MM.1S (cell line): Measurements from ENCODE around the gene MALRD1.

Experiments
- DNase-seq: peaks from one replicate; pipeline ENCODE4 v3.0.0-alpha.2; 2015
- H2AFZ ChIP-seq: fragments of 300-600 bp; sonication (generic); 2 replicates; pipeline ENCODE4 v1.6.0; 2016; ENCODE audit warnings: antibody characterized with exemption, low read length
- H3F3A ChIP-seq: fragments of 300-600 bp; sonication (generic); 2 replicates; pipeline ENCODE4 v1.6.1; 2016; ENCODE audit warnings: mild to moderate bottlenecking, antibody characterized with exemption, low read length, moderate library complexity, mixed read lengths; ENCODE audit not compliant: insufficient read depth
- H3K27ac ChIP-seq: fragments of 300-600 bp; sonication (generic); 2 replicates; pipeline ENCODE4 v1.5.1; 2016; ENCODE audit warnings: mild to moderate bottlenecking, low read length
- H3K27me3 ChIP-seq: fragments of 300-600 bp; sonication (generic); replicated peaks from 2 replicates; pipeline ENCODE4 v1.6.0; 2016; ENCODE audit warnings: low read length; ENCODE audit not compliant: insufficient read depth
- H3K36me3 ChIP-seq: fragments of 300-600 bp; sonication (generic); replicated peaks from 2 replicates; pipeline ENCODE4 v1.6.1; 2016; ENCODE audit warnings: mild to moderate bottlenecking, low read length, mixed read lengths; ENCODE audit not compliant: insufficient read depth
- H3K4me1 ChIP-seq: fragments of 300-600 bp; sonication (generic); 2 replicates; pipeline ENCODE4 v1.6.1; 2016; ENCODE audit warnings: low read length, mixed read lengths
- H3K4me2 ChIP-seq: fragments of 300-600 bp; sonication (generic); 2 replicates; pipeline ENCODE4 v1.6.0; 2016; ENCODE audit warnings: low read depth, low read length
- H3K4me3 ChIP-seq: fragments of 300-600 bp; sonication (generic); 2 replicates; pipeline ENCODE4 v1.5.1; 2016; ENCODE audit warnings: low read length, mixed read lengths
- H3K79me2 ChIP-seq: fragments of 300-600 bp; sonication (generic); 2 replicates; pipeline ENCODE4 v1.6.1; 2016; ENCODE audit warnings: mixed run types, low read length, mixed read lengths
- H3K9ac ChIP-seq: fragments of 300-600 bp; sonication (generic); 2 replicates; pipeline ENCODE4 v1.6.1; 2016; ENCODE audit warnings: low read length, mixed read lengths
- H3K9me2 ChIP-seq: fragments of 300-600 bp; sonication (generic); replicated peaks from 2 replicates; pipeline ENCODE4 v1.6.1; 2016; ENCODE audit warnings: mild to moderate bottlenecking, low read length, mixed read lengths; ENCODE audit not compliant: insufficient read depth
- H3K9me3 ChIP-seq: fragments of 300-600 bp; sonication (generic); replicated peaks from 2 replicates; pipeline ENCODE4 v1.6.1; 2016; ENCODE audit warnings: mild to moderate bottlenecking, low read length, mixed read lengths; ENCODE audit not compliant: insufficient read depth
- H4K20me1 ChIP-seq: fragments of 300-600 bp; sonication (generic); 2 replicates; pipeline ENCODE4 v1.6.1; 2016; ENCODE audit warnings: mild to moderate bottlenecking, low read length, moderate library complexity, mixed read lengths; ENCODE audit not compliant: insufficient read depth
- CTCF ChIP-seq: fragments of 300-600 bp; sonication (generic); IDR thresholded peaks from 2 replicates; pipeline ENCODE4 v1.5.1; 2016; ENCODE audit warnings: antibody characterized with exemption, low read length, mixed read lengths
- EZH2 ChIP-seq: fragments of 300-600 bp; sonication (generic); optimal IDR thresholded peaks from 2 replicates; pipeline ENCODE3; 2017; ENCODE audit warnings: low read depth, mild to moderate bottlenecking, antibody characterized with exemption, low read length, mixed read lengths
- EZH2phosphoT487 ChIP-seq: fragments of 300-600 bp; sonication (generic); IDR thresholded peaks from 2 replicates; pipeline ENCODE4 v1.6.1; 2018; ENCODE audit warnings: antibody characterized with exemption, low read length

Gene MALRD1

GRCh38 chr10:19097151-19097550 is 48.5 kb downstream of the MALRD1 start:
- H3K4me2 ChIP-seq = no peak overlapping the region
- no peaks in the 10 kb centered on the region for H3K4me1 ChIP-seq
- no peaks in the 10 kb centered on the region for H3K27me3 ChIP-seq
- H3K27ac ChIP-seq = no peak overlapping the region
- no peak overlapping the region for H3K9ac ChIP-seq
- H3K9me2 ChIP-seq = no peaks in the 10 kb centered on the region
- no peaks in the 10 kb centered on the region for H3K79me2 ChIP-seq
- DNase-seq = no peak
- TF ChIP-seq EZH2phosphoT487 = no peak
- no peak for TF ChIP-seq EZH2
- TF ChIP-seq CTCF = no peak
- no peaks in the 10 kb centered on the region for H3K36me3 ChIP-seq
- H3K4me3 ChIP-seq = no peak overlapping the region
- H3F3A ChIP-seq = no peaks in the 10 kb centered on the region
- H2AFZ ChIP-seq = no peak overlapping the region
- H4K20me1 ChIP-seq = no peaks in the 10 kb centered on the region
- H3K9me3 ChIP-seq = no peaks in the 10 kb centered on the region

- no peaks in the 10 kb centered on the region for H3K4me1 ChIP-seq
- H3K79me2 ChIP-seq = no peaks in the 10 kb centered on the region
- H2AFZ ChIP-seq = no peak overlapping the region
- H3K4me3 ChIP-seq = no peak overlapping the region
- no peak overlapping the region for H3K27ac ChIP-seq
- H3K4me2 ChIP-seq = no peak overlapping the region
- H3K36me3 ChIP-seq = no peaks in the 10 kb centered on the region
- H3K9me3 ChIP-seq = no peaks in the 10 kb centered on the region
- TF ChIP-seq CTCF = no peak
- no peak for TF ChIP-seq EZH2
- TF ChIP-seq EZH2phosphoT487 = no peak
- H4K20me1 ChIP-seq = no peaks in the 10 kb centered on the region
- no peaks in the 10 kb centered on the region for H3K27me3 ChIP-seq
- H3F3A ChIP-seq = no peaks in the 10 kb centered on the region
- H3K9me2 ChIP-seq = no peaks in the 10 kb centered on the region
- no peak overlapping the region for H3K9ac ChIP-seq
- no peak for DNase-seq
Observed at GRCh38 chr10:19098803-19099202, 50.2 kb downstream of the MALRD1 start.

- Histone ChIP-seq H3K9me3 (no peaks in the 10 kb centered on the region), H4K20me1 (no peaks in the 10 kb centered on the region), H3K4me1 (no peaks in the 10 kb centered on the region), H3F3A (no peaks in the 10 kb centered on the region), H3K9ac (no peak overlapping the region), H2AFZ (no peak overlapping the region), H3K9me2 (no peaks in the 10 kb centered on the region), H3K4me3 (no peak overlapping the region), H3K27ac (no peak overlapping the region), H3K4me2 (no peak overlapping the region), H3K27me3 (no peaks in the 10 kb centered on the region), H3K79me2 (no peaks in the 10 kb centered on the region), H3K36me3 (no peaks in the 10 kb centered on the region)
- TF ChIP-seq CTCF (no peak), EZH2phosphoT487 (no peak), EZH2 (no peak)
- no peak for DNase-seq
Observed at GRCh38 chr10:19107406-19107805, 58.8 kb downstream of the MALRD1 start.
